ENCODE data around the gene MRPS26.
"Not testable (repeated sequence)": the region's sequence is repeated elsewhere in the genome, so short reads cannot be mapped to it uniquely, and the experiment has no call there.

The MRPS26 gene

DNA sequence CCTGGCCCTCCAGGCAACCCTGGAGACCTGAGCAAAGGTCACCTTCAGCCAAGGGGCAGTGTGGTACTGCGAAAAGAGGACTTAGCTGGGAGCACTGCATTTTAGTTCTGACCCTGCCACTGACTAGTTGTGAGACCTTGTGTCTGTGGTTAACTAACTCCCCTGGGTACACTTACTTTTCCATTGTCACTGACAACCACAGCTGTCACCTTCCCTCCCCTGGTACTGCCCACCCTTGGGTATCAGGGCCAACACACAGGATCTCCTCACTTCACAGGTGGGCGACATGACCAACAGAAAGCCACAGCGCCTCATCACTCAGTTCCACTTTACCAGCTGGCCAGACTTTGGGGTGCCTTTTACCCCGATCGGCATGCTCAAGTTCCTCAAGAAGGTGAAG, 24.1 kb upstream of the MRPS26 start:
- H3K9ac ChIP-seq (ENCODE audit: low read depth, low read length): no peak overlapping the region
- peaks cover 4% of the 10 kb centered on the region; the same call in 1 of the 2 replicates for H3K9me3 ChIP-seq (ENCODE audit: insufficient read depth, low read depth, low read length)
- peaks cover 65% of the 10 kb centered on the region for H3K36me3 ChIP-seq (ENCODE audit: insufficient read depth, low read depth, low read length)
- no peaks in the 10 kb centered on the region for H3K4me1 ChIP-seq (ENCODE audit: insufficient read depth, low read length)
- H3K27ac ChIP-seq (ENCODE audit: low read length): no peak overlapping the region
- no peak overlapping the region for H3K4me3 ChIP-seq (ENCODE audit: low read length)
- H3K27me3 ChIP-seq (ENCODE audit: insufficient read depth, low read length): no peaks in the 10 kb centered on the region

GRCh38 chr20:3022559-3023490, 23.0 kb upstream of the MRPS26 start:
- H3K9me3 ChIP-seq (ENCODE audit: insufficient read depth, low read depth, low read length); H3K27me3 ChIP-seq (ENCODE audit: insufficient read depth, low read length); H3K9ac ChIP-seq (ENCODE audit: low read depth, low read length); H3K27ac ChIP-seq (ENCODE audit: low read length); H3K4me3 ChIP-seq (ENCODE audit: low read length); H3K4me1 ChIP-seq (ENCODE audit: insufficient read depth, low read length): not testable (repeated sequence)
- H3K36me3 ChIP-seq (ENCODE audit: insufficient read depth, low read depth, low read length): peaks cover 65% of the 10 kb centered on the region

GRCh38 chr20:3027987-3028386, 17.9 kb upstream of the MRPS26 start:
- H3K4me1 ChIP-seq (ENCODE audit: insufficient read depth, low read length): no peaks in the 10 kb centered on the region
- no peak overlapping the region for H3K4me3 ChIP-seq (ENCODE audit: low read length)
- no peak overlapping the region for H3K27ac ChIP-seq (ENCODE audit: low read length)
- H3K36me3 ChIP-seq (ENCODE audit: insufficient read depth, low read depth, low read length): peaks cover 77% of the 10 kb centered on the region
- no peaks in the 10 kb centered on the region for H3K9me3 ChIP-seq (ENCODE audit: insufficient read depth, low read depth, low read length)
- H3K27me3 ChIP-seq (ENCODE audit: insufficient read depth, low read length): no peaks in the 10 kb centered on the region
- H3K9ac ChIP-seq (ENCODE audit: low read depth, low read length): no peak overlapping the region

GRCh38 chr20:3031524-3032147, 14.2 kb upstream of the MRPS26 start:
- H3K36me3 ChIP-seq (ENCODE audit: insufficient read depth, low read depth, low read length): peaks cover 75% of the 10 kb centered on the region

DNA sequence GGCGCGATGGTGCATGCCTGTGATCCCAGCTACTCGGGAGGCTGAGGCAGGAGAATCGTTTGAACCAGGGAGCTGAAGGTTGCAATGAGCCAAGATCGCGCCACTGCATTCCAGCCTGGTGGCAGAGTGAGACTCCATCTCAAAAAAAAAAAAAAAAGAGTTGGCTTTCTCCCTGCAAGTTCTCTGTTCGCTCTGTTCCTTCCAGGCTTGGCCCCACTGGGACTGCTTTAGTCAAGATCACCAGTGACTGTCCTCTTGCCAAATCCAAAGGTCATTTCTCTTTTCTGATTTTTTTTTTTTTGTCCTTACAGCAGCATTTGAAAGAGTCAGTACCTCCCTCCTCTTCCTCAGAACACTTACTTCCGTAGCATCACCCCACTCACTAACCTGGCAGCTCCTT, 13.2 kb upstream of the MRPS26 start:
- H3K4me3 ChIP-seq (ENCODE audit: low read length): no peak overlapping the region
- peaks cover 75% of the 10 kb centered on the region for H3K36me3 ChIP-seq (ENCODE audit: insufficient read depth, low read depth, low read length)
- H3K27me3 ChIP-seq (ENCODE audit: insufficient read depth, low read length): no peaks in the 10 kb centered on the region
- H3K9me3 ChIP-seq (ENCODE audit: insufficient read depth, low read depth, low read length): no peaks in the 10 kb centered on the region
- H3K27ac ChIP-seq (ENCODE audit: low read length): no peak overlapping the region
- no peaks in the 10 kb centered on the region for H3K4me1 ChIP-seq (ENCODE audit: insufficient read depth, low read length)
- H3K9ac ChIP-seq (ENCODE audit: low read depth, low read length): no peak overlapping the region

More at GRCh38 chr20:3031524-3032147, 14.2 kb upstream of the MRPS26 start:
- H3K9me3 ChIP-seq (ENCODE audit: insufficient read depth, low read depth, low read length): no peaks in the 10 kb centered on the region
- H3K27me3 ChIP-seq (ENCODE audit: insufficient read depth, low read length): no peaks in the 10 kb centered on the region
- H3K4me1 ChIP-seq (ENCODE audit: insufficient read depth, low read length): no peaks in the 10 kb centered on the region
- H3K27ac ChIP-seq (ENCODE audit: low read length): no peak overlapping the region
- no peak overlapping the region for H3K4me3 ChIP-seq (ENCODE audit: low read length)
- H3K9ac ChIP-seq (ENCODE audit: low read depth, low read length): no peak overlapping the region

DNA sequence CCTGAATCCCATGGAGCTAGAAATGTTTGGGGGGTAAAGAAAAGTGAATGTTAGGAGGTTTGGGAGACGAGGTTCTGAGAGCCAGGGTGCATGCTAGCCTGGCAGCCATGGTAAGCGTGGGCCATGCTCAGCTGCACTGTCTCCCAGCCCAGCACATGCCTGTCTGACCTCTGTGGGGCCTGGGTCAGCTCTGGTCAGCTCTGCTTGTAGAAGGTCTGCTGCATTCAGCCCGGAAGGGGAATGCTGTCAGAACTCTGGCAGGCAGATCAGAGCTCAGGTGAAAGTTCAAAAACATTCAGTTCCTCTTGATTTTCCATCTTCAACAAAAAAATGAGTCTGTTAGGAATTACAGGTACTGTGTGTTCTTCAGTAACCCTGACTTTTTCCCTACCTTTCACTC, 8.2 kb upstream of the MRPS26 start:
- no peak overlapping the region for H3K27ac ChIP-seq (ENCODE audit: low read length)
- H3K4me3 ChIP-seq (ENCODE audit: low read length): no peak overlapping the region
- peaks cover 68% of the 10 kb centered on the region for H3K36me3 ChIP-seq (ENCODE audit: insufficient read depth, low read depth, low read length)
- H3K9me3 ChIP-seq (ENCODE audit: insufficient read depth, low read depth, low read length): no peaks in the 10 kb centered on the region
- no peaks in the 10 kb centered on the region for H3K27me3 ChIP-seq (ENCODE audit: insufficient read depth, low read length)
- no peak overlapping the region for H3K9ac ChIP-seq (ENCODE audit: low read depth, low read length)
- peaks cover 8% of the 10 kb centered on the region for H3K4me1 ChIP-seq (ENCODE audit: insufficient read depth, low read length)

- H3K4me3 ChIP-seq (ENCODE audit: low read length): no peak overlapping the region
Observed at GRCh38 chr20:3038454-3038853, 7.4 kb upstream of the MRPS26 start.

DNA sequence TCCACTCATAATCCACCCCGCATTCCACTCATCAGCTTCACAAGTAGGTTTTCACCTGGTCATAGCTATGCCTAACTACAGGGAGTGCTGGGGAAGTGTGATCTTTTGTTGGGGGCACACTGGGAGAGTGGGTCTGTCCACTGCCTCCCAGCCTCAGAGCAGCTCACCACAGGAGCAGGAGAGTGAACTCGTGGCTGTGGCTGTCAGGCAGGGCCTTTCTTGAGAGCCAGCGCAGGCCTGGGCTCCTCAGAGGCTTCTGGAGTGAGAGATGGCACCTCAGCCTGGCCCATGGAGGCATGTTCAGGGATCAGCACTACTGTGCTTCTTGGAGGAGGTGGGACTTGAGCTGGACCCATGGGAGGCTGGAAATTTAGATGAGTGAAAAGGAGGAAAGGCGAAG, 6.4 kb upstream of the MRPS26 start:
- no peak overlapping the region for H3K4me3 ChIP-seq (ENCODE audit: low read length)
- H3K9me3 ChIP-seq (ENCODE audit: insufficient read depth, low read depth, low read length): no peaks in the 10 kb centered on the region
- H3K4me1 ChIP-seq (ENCODE audit: insufficient read depth, low read length): peaks cover 8% of the 10 kb centered on the region
- H3K27me3 ChIP-seq (ENCODE audit: insufficient read depth, low read length): no peaks in the 10 kb centered on the region
- no peak overlapping the region for H3K27ac ChIP-seq (ENCODE audit: low read length)
- H3K9ac ChIP-seq (ENCODE audit: low read depth, low read length): no peak overlapping the region
- peaks cover 61% of the 10 kb centered on the region for H3K36me3 ChIP-seq (ENCODE audit: insufficient read depth, low read depth, low read length)

More at GRCh38 chr20:3038454-3038853, 7.4 kb upstream of the MRPS26 start:
- H3K27ac ChIP-seq (ENCODE audit: low read length): no peak overlapping the region
- peaks cover 8% of the 10 kb centered on the region for H3K4me1 ChIP-seq (ENCODE audit: insufficient read depth, low read length)
- H3K9me3 ChIP-seq (ENCODE audit: insufficient read depth, low read depth, low read length): no peaks in the 10 kb centered on the region
- peaks cover 61% of the 10 kb centered on the region for H3K36me3 ChIP-seq (ENCODE audit: insufficient read depth, low read depth, low read length)
- H3K27me3 ChIP-seq (ENCODE audit: insufficient read depth, low read length): no peaks in the 10 kb centered on the region
- no peak overlapping the region for H3K9ac ChIP-seq (ENCODE audit: low read depth, low read length)

DNA sequence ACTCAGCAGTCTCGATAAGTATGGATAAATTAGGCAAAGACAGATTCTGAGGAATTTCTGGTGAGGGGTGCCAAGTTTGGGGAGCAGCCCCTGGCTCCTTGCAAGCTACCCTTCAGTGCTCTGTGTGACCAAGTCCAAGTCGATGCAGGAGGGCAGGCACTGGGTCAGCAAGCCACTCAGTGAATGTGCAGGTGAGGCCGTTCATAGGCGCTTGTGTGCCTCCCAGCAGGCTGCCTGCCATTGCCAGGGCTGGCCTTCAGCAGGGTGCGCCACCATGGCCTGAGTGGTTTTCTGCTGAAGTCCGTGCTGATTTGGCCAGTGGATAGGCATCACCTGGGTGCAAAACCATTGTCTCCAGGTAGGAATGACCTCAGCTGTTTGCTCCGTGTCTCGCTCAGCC, 5.8 kb upstream of the MRPS26 start:
- Histone ChIP-seq H3K4me3 (ENCODE audit: low read length) (no peak overlapping the region), H3K9me3 (ENCODE audit: insufficient read depth, low read depth, low read length) (no peaks in the 10 kb centered on the region), H3K9ac (ENCODE audit: low read depth, low read length) (no peak overlapping the region), H3K27me3 (ENCODE audit: insufficient read depth, low read length) (no peaks in the 10 kb centered on the region), H3K4me1 (ENCODE audit: insufficient read depth, low read length) (peaks cover 12% of the 10 kb centered on the region), H3K27ac (ENCODE audit: low read length) (no peak overlapping the region), H3K36me3 (ENCODE audit: insufficient read depth, low read depth, low read length) (peaks cover 56% of the 10 kb centered on the region)

- Histone ChIP-seq H3K36me3 (ENCODE audit: insufficient read depth, low read depth, low read length) (peaks cover 37% of the 10 kb centered on the region), H3K4me1 (ENCODE audit: insufficient read depth, low read length) (peaks cover 15% of the 10 kb centered on the region), H3K27me3 (ENCODE audit: insufficient read depth, low read length) (no peaks in the 10 kb centered on the region), H3K27ac (ENCODE audit: low read length) (peak overlapping the region; percentile 51), H3K4me3 (ENCODE audit: low read length) (0 out of 2 replicates have a peak overlapping the region, but pooled peaks have one; percentile 17), H3K9ac (ENCODE audit: low read depth, low read length) (peak overlapping the region; percentile 6; the same call in 1 of the 2 replicates), H3K9me3 (ENCODE audit: insufficient read depth, low read depth, low read length) (no peaks in the 10 kb centered on the region)
Observed at GRCh38 chr20:3041854-3042409, 3.9 kb upstream of the MRPS26 start.

- Histone ChIP-seq H3K9ac (ENCODE audit: low read depth, low read length) (no peak overlapping the region), H3K4me3 (ENCODE audit: low read length) (no peak overlapping the region), H3K27me3 (ENCODE audit: insufficient read depth, low read length) (no peaks in the 10 kb centered on the region), H3K4me1 (ENCODE audit: insufficient read depth, low read length) (peaks cover 16% of the 10 kb centered on the region), H3K27ac (ENCODE audit: low read length) (no peak overlapping the region), H3K36me3 (ENCODE audit: insufficient read depth, low read depth, low read length) (peaks cover 34% of the 10 kb centered on the region), H3K9me3 (ENCODE audit: insufficient read depth, low read depth, low read length) (no peaks in the 10 kb centered on the region)
Observed at GRCh38 chr20:3042625-3043024, 3.2 kb upstream of the MRPS26 start.

Measured in iPS-20b (cell line).